LNCAP (cell line): Measurements from ENCODE around the gene BLTP1.

Experiments
- TF ChIP-seq, protein P1 (sequence below): fragments of 450-650 bp; IDR thresholded peaks from 2 replicates; pipeline ENCODE4 v1.5.1; 2017; ENCODE audit warnings: mild to moderate bottlenecking

Gene BLTP1

GRCh38 chr4:122171323-122171722 is 19.2 kb downstream of the BLTP1 start:
- TF ChIP-seq, protein P1, sequence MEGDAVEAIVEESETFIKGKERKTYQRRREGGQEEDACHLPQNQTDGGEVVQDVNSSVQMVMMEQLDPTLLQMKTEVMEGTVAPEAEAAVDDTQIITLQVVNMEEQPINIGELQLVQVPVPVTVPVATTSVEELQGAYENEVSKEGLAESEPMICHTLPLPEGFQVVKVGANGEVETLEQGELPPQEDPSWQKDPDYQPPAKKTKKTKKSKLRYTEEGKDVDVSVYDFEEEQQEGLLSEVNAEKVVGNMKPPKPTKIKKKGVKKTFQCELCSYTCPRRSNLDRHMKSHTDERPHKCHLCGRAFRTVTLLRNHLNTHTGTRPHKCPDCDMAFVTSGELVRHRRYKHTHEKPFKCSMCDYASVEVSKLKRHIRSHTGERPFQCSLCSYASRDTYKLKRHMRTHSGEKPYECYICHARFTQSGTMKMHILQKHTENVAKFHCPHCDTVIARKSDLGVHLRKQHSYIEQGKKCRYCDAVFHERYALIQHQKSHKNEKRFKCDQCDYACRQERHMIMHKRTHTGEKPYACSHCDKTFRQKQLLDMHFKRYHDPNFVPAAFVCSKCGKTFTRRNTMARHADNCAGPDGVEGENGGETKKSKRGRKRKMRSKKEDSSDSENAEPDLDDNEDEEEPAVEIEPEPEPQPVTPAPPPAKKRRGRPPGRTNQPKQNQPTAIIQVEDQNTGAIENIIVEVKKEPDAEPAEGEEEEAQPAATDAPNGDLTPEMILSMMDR: no peak

DNA sequence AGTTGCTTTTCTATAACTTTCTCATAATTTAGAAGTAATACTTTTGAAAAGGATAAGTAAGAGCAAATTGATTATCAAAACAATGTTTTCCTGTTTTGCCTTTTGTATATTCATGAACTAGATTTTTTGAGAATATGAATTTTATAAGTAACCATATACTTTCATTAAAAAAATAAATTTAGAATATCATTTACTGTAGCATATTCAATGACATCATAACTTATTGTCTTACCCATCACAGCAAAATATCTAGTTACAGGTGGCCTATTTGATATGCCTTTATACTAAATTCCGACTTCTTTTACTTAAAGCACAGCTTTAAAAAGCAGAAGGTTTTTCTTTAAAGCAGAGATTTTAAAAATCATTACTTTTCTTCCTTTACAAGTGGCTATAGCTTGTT is 20.1 kb downstream of the BLTP1 start:
- TF ChIP-seq, protein P1: no peak

DNA sequence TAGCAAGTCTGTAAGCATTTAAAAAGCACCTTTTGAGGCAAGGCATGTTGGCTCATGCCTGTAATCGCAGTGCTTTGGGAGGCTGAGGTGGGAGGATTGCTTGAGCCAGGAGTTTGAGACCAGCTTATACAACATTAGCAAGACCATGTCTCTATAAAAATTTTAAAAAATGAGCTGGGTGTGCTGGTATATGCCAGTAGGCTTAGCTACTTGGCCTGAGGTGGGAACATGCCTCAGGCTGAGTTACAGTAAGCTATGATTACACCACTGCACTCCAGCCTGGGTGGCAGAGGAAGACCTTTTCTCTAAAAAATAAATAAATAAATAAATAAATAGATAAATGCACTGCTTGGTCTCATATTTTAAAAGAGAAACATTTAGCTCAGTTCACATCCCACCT is 26.8 kb downstream of the BLTP1 start:
- TF ChIP-seq, protein P1: no peak

GRCh38 chr4:122195718-122196117 is 43.6 kb downstream of the BLTP1 start:
- TF ChIP-seq, protein P1: no peak
